GM18505 (cell line): Measurements from ENCODE around the gene KRT6C.

Source experiments
- ATAC-seq: cut with Tn5 transposase; IDR thresholded peaks from one replicate; pipeline ENCODE4 v1.9.1; 2021; ENCODE audit not compliant: unreplicated experiment
- POLR2A ChIP-seq: IDR thresholded peaks from 4 replicates; pipeline ENCODE4 v1.6.1; 2011; ENCODE audit warnings: borderline replicate concordance; ENCODE audit not compliant: insufficient read depth, insufficient read length; ENCODE audit errors: extremely low read depth

Gene KRT6C

DNA sequence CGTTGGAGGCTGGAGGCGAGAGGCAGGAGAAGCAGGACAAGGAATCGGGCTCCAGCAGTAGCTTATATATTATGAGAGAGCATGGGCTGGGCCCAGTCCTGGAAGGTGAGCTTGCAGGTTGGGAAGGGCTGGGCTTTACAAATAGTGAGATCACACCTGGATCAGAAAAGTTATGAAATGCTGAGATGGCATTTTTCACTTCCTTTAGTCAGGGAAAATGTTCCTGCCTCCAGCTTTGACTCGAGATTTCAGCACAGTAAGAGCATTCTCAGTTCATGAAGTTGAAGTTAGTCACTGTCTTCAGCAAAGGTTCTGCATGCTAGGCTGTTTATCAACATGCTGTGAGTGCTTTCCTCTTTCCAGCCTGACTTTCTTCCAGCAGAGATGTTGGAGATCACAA is at the start of gene KRT6C:
Gene KRT6C, minus strand, starts transcription at position 38 of the 400 bp plus-strand sequence. CDS start 68 bp downstream, outside the sequence.
- TF ChIP-seq POLR2A: no peak
- no peak for ATAC-seq

DNA sequence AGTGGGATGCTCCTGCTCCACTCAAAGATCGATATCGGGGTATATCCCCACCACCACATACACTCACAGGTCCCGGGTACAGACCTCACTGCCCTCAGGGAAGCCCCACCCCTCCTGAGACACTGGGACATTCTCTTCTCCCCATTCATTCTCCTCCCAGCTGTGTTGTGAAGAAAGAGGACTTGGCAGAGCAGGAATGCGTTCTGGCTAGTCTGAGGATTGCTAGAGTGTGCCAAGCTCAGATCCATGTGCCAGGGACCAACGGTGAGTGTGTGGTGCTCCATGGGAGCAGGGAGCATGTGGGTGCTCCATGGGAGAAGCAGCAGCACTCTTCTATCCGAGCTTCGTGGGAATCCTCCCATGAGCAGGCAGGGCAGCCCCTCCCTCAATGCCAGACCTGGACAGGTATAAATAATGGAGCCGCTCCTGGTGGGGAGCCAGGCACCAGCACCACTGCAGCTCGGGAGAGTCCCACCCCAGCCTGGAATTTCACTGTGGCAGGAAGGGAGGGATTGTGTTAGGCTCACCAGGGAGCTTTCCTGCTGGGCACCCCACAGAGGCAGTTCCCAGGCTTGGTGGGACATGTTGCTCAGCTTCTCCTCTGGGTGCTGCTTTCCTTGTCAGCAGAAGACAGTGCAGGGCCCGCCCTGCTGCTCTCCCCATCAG is 48.9 kb upstream of the KRT6C start:
- TF ChIP-seq POLR2A: no peak
- ATAC-seq: no peak

GRCh38 chr12:52521568-52522266 is 48.1 kb upstream of the KRT6C start:
- TF ChIP-seq POLR2A: no peak

GRCh38 chr12:52521175-52521567 is 47.6 kb upstream of the KRT6C start:
- no peak for TF ChIP-seq POLR2A
- ATAC-seq: no peak

More at GRCh38 chr12:52521568-52522266, 48.1 kb upstream of the KRT6C start:
- no peak for ATAC-seq

GRCh38 chr12:52519826-52520662 is 46.4 kb upstream of the KRT6C start, which contains the start of gene KRT5:
Gene KRT5, minus strand, starts transcription at chr12:52520394. Its CDS starts 98 bp downstream, at chr12:52520296.
- TF ChIP-seq POLR2A: no peak
- no peak for ATAC-seq

GRCh38 chr12:52519387-52519703 is 45.7 kb upstream of the KRT6C start:
- no peak for TF ChIP-seq POLR2A
- ATAC-seq: no peak

DNA sequence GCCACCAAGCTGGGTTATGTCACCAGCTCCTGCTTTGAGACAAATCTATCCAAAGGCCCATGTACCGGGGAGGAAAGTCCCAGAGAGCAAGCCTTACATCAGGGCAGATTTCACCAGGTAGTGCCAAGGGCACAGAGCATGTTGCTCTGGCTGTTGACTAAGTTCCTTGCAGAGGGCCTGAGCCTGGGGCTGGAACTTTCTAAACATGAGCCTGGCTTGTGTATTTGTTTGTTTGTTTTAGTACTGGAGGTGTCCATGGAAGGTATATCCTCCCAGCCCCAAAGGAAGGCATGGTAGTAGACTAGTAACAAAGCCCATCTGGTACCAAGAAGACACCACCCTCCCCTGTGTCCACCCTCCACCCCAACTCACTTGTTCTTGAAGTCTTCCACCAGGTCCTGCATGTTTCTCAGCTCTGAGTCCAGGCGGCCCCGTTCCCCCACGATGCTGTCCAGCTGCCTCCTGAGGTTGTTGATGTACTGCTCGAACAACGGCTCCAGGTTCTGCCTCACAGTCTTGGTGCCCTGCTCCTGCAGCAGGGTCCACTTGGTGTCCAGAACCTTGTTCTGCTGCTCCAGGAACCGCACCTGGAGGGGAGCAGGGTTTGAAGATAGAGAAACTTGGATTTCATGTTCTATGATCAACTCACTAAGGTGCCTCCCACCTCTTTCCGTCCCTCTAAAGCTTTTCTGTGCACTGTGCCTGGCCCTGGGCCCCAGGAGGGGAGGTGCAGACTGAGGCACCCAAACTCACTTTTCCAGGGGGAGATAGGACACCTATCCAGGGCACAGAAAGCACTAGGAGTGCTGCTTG is 45.2 kb upstream of the KRT6C start:
- no peak for TF ChIP-seq POLR2A
- no peak for ATAC-seq

DNA sequence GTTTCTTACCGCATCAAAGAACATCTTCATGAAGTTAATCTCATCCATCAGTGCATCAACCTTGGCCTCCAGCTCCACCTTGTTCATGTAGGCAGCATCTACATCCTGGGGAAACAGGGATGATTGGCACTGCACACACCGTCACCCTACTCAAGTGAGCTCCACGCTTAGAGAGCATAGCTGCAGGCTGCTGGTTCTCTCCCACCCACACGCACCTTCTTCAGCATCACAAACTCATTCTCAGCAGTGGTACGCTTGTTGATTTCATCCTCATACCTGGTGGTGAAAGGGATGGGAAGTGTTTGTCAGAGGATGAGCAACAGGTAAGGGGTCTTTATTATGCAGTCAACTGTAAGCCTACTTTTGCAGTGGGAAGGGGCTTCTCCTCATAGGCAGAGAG is 44.3 kb upstream of the KRT6C start:
- no peak for TF ChIP-seq POLR2A
- ATAC-seq: no peak

DNA sequence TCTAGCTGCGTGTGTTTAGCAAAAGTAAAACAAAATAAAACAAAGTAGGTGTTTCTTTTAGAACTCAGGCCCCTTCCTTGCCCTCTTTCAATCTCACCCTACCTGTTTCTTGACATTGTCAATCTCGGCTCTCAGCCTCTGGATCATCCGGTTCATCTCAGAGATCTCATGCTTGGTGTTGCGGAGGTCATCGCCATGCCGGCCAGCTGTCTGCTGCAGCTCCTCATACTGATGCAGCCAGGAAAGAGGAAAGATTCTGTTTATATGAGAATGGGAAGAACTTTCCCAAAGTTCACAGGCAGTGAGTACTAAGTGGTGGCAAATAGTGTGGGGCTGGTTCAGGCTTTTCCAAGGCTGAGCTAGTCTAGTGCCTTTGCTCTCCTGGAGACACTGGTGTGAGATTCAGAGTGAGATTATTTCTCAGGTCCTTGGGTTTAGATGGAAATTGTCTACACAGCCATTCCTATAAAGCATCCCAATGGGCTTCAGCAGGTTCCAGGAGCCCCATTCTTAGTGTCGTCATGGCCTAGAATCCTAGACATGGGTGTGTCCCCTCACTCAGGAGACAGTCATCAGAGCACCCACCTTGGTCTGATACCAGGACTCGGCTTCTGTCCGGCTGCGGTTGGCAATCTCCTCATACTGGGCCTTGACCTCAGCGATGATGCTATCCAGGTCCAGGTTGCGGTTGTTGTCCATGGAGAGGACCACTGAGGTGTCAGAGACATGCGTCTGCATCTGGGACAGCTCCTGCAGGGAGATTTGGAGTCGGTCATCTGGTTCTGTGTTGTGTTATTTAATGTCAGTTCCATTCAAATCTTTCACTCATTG is 43.6 kb upstream of the KRT6C start:
- no peak for TF ChIP-seq POLR2A
- ATAC-seq: no peak

DNA sequence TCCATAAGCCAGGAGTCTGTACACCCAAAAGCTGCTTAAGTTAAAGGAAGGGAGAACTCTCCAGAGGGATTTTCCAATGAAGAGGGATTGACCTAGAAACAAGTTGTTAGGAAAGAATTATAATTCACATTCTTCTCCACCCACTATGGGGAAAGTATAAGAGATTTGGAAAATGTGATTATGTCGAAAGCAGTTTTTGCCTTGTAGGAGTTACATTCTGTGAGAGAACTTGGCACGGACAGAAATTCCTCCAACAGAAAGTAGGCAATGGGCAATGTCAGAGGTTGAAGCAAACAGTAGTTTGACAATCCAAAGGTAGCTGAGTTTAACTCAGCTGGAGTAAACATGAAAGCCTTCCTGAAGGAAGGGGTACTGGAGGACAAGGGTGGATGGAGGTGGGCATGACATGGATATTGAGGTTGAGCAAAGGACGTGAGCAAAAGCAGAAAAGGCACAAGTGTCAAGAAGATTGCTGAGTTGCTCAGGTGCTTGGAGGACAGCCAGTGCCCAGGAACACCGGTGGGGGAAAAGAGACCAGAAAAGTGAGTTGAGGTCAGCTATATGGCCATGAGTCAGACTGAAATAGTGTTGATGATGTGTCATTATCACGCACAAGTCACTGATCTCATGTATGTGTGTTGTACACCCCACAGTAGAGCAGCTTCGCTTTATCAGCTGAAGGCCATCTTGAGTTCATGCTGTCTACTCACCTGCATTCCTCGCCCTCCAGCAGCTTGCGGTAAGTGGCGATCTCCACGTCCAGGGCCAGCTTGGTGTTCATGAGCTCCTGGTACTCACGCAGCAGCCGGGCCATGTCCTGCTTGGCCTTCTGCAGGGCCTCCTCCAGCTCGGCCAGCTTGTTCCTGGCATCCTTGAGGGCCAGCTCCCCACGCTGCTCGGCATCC is 42.6 kb upstream of the KRT6C start:
- no peak for ATAC-seq
- no peak for TF ChIP-seq POLR2A

GRCh38 chr12:52515319-52515646 is 41.7 kb upstream of the KRT6C start:
- TF ChIP-seq POLR2A: no peak
- ATAC-seq: no peak
